ENCODE measurements around the gene RPL39.
"Not testable (repeated sequence)": the region's sequence is repeated elsewhere in the genome, so short reads cannot be mapped to it uniquely, and the experiment has no call there.

RPL39 gene

GRCh38 chrX:119801253-119802221 lies 10.1 kb upstream of the RPL39 start:
- Histone ChIP-seq H3K9me3 (ENCODE audit: control insufficient read depth, insufficient read depth, low read depth, low read length) (peaks cover 8% of the 10 kb centered on the region), H3K36me3 (ENCODE audit: control insufficient read depth, insufficient read depth, low read length) (no peaks in the 10 kb centered on the region)

GRCh38 chrX:119790977-119791436 lies 423 bp downstream of the RPL39 start:
- peaks cover 6% of the 10 kb centered on the region; the same call in 1 of the 2 replicates for H3K9me3 ChIP-seq (ENCODE audit: control insufficient read depth, insufficient read depth, low read depth, low read length)
- no peaks in the 10 kb centered on the region for H3K4me1 ChIP-seq (ENCODE audit: control insufficient read depth, insufficient read depth, low read length)
- peaks cover 42% of the 10 kb centered on the region for H3K36me3 ChIP-seq (ENCODE audit: control insufficient read depth, insufficient read depth, low read length)
- no peaks in the 10 kb centered on the region for H3K27me3 ChIP-seq (ENCODE audit: control insufficient read depth, insufficient read depth, low read length)
- peak overlapping the region; percentile 96 for H3K27ac ChIP-seq (ENCODE audit: low read depth, low read length)
- H3K4me3 ChIP-seq (ENCODE audit: low read depth, low read length) = peak overlapping the region; percentile 96
- H3K9ac ChIP-seq (ENCODE audit: low read length) = peak overlapping the region; percentile 96

More at GRCh38 chrX:119801253-119802221, 10.1 kb upstream of the RPL39 start:
- Histone ChIP-seq H3K9ac (ENCODE audit: low read length) (no peak overlapping the region), H3K4me3 (ENCODE audit: low read depth, low read length) (no peak overlapping the region), H3K4me1 (ENCODE audit: control insufficient read depth, insufficient read depth, low read length) (no peaks in the 10 kb centered on the region), H3K27me3 (ENCODE audit: control insufficient read depth, insufficient read depth, low read length) (no peaks in the 10 kb centered on the region), H3K27ac (ENCODE audit: low read depth, low read length) (no peak overlapping the region)

- H3K4me3 ChIP-seq (ENCODE audit: low read depth, low read length) = no peak overlapping the region
- no peak overlapping the region for H3K27ac ChIP-seq (ENCODE audit: low read depth, low read length)
- H3K36me3 ChIP-seq (ENCODE audit: control insufficient read depth, insufficient read depth, low read length) = peaks cover 77% of the 10 kb centered on the region
- H3K4me1 ChIP-seq (ENCODE audit: control insufficient read depth, insufficient read depth, low read length) = no peaks in the 10 kb centered on the region
- H3K27me3 ChIP-seq (ENCODE audit: control insufficient read depth, insufficient read depth, low read length) = no peaks in the 10 kb centered on the region
- H3K9ac ChIP-seq (ENCODE audit: low read length) = no peak overlapping the region
- H3K9me3 ChIP-seq (ENCODE audit: control insufficient read depth, insufficient read depth, low read depth, low read length) = peaks cover 4% of the 10 kb centered on the region; the same call in 1 of the 2 replicates
Observed at GRCh38 chrX:119784747-119785446, 6.5 kb downstream of the RPL39 start.

GRCh38 chrX:119783026-119783425 lies 8.4 kb downstream of the RPL39 start:
- no peaks in the 10 kb centered on the region for H3K27me3 ChIP-seq (ENCODE audit: control insufficient read depth, insufficient read depth, low read length)
- H3K9me3 ChIP-seq (ENCODE audit: control insufficient read depth, insufficient read depth, low read depth, low read length) = peaks cover 2% of the 10 kb centered on the region; the same call in 1 of the 2 replicates
- no peaks in the 10 kb centered on the region for H3K4me1 ChIP-seq (ENCODE audit: control insufficient read depth, insufficient read depth, low read length)
- H3K27ac ChIP-seq (ENCODE audit: low read depth, low read length) = no peak overlapping the region
- no peak overlapping the region for H3K4me3 ChIP-seq (ENCODE audit: low read depth, low read length)
- H3K9ac ChIP-seq (ENCODE audit: low read length) = no peak overlapping the region
- H3K36me3 ChIP-seq (ENCODE audit: control insufficient read depth, insufficient read depth, low read length) = peaks cover 61% of the 10 kb centered on the region

GRCh38 chrX:119778829-119779228 lies 12.6 kb downstream of the RPL39 start:
- Histone ChIP-seq H3K27me3 (ENCODE audit: control insufficient read depth, insufficient read depth, low read length) (no peaks in the 10 kb centered on the region), H3K4me3 (ENCODE audit: low read depth, low read length) (no peak overlapping the region), H3K9ac (ENCODE audit: low read length) (no peak overlapping the region), H3K36me3 (ENCODE audit: control insufficient read depth, insufficient read depth, low read length) (peaks cover 27% of the 10 kb centered on the region), H3K27ac (ENCODE audit: low read depth, low read length) (no peak overlapping the region), H3K4me1 (ENCODE audit: control insufficient read depth, insufficient read depth, low read length) (no peaks in the 10 kb centered on the region), H3K9me3 (ENCODE audit: control insufficient read depth, insufficient read depth, low read depth, low read length) (peaks cover 7% of the 10 kb centered on the region; the same call in 1 of the 2 replicates)

- Histone ChIP-seq H3K4me1 (ENCODE audit: control insufficient read depth, insufficient read depth, low read length) (no peaks in the 10 kb centered on the region), H3K4me3 (ENCODE audit: low read depth, low read length) (no peak overlapping the region), H3K9me3 (ENCODE audit: control insufficient read depth, insufficient read depth, low read depth, low read length) (peaks cover 7% of the 10 kb centered on the region; the same call in 1 of the 2 replicates), H3K36me3 (ENCODE audit: control insufficient read depth, insufficient read depth, low read length) (peaks cover 5% of the 10 kb centered on the region; the same call in 1 of the 2 replicates), H3K27ac (ENCODE audit: low read depth, low read length) (no peak overlapping the region), H3K9ac (ENCODE audit: low read length) (no peak overlapping the region), H3K27me3 (ENCODE audit: control insufficient read depth, insufficient read depth, low read length) (no peaks in the 10 kb centered on the region)
Observed at GRCh38 chrX:119775517-119776238, 15.8 kb downstream of the RPL39 start.

GRCh38 chrX:119769388-119769787 lies 22.0 kb downstream of the RPL39 start:
- not testable (repeated sequence) for H3K27me3 ChIP-seq (ENCODE audit: control insufficient read depth, insufficient read depth, low read length); H3K4me3 ChIP-seq (ENCODE audit: low read depth, low read length); H3K4me1 ChIP-seq (ENCODE audit: control insufficient read depth, insufficient read depth, low read length); H3K9me3 ChIP-seq (ENCODE audit: control insufficient read depth, insufficient read depth, low read depth, low read length); H3K36me3 ChIP-seq (ENCODE audit: control insufficient read depth, insufficient read depth, low read length); H3K9ac ChIP-seq (ENCODE audit: low read length); H3K27ac ChIP-seq (ENCODE audit: low read depth, low read length)

GRCh38 chrX:119768436-119768835 lies 23.0 kb downstream of the RPL39 start:
- H3K36me3 ChIP-seq (ENCODE audit: control insufficient read depth, insufficient read depth, low read length); H3K4me1 ChIP-seq (ENCODE audit: control insufficient read depth, insufficient read depth, low read length); H3K27me3 ChIP-seq (ENCODE audit: control insufficient read depth, insufficient read depth, low read length); H3K27ac ChIP-seq (ENCODE audit: low read depth, low read length); H3K9me3 ChIP-seq (ENCODE audit: control insufficient read depth, insufficient read depth, low read depth, low read length); H3K9ac ChIP-seq (ENCODE audit: low read length); H3K4me3 ChIP-seq (ENCODE audit: low read depth, low read length): not testable (repeated sequence)

GRCh38 chrX:119763836-119764387 lies 27.5 kb downstream of the RPL39 start:
- Histone ChIP-seq H3K4me3 (ENCODE audit: low read depth, low read length) (no peak overlapping the region), H3K27me3 (ENCODE audit: control insufficient read depth, insufficient read depth, low read length) (peaks cover 15% of the 10 kb centered on the region), H3K27ac (ENCODE audit: low read depth, low read length) (no peak overlapping the region), H3K9ac (ENCODE audit: low read length) (no peak overlapping the region), H3K9me3 (ENCODE audit: control insufficient read depth, insufficient read depth, low read depth, low read length) (peaks cover 5% of the 10 kb centered on the region; the same call in 1 of the 2 replicates), H3K4me1 (ENCODE audit: control insufficient read depth, insufficient read depth, low read length) (peaks cover 17% of the 10 kb centered on the region), H3K36me3 (ENCODE audit: control insufficient read depth, insufficient read depth, low read length) (no peaks in the 10 kb centered on the region)

GRCh38 chrX:119763181-119763580 lies 28.2 kb downstream of the RPL39 start:
- no peak overlapping the region for H3K27ac ChIP-seq (ENCODE audit: low read depth, low read length)
- peaks cover 20% of the 10 kb centered on the region for H3K27me3 ChIP-seq (ENCODE audit: control insufficient read depth, insufficient read depth, low read length)
- peaks cover 17% of the 10 kb centered on the region for H3K4me1 ChIP-seq (ENCODE audit: control insufficient read depth, insufficient read depth, low read length)
- H3K9me3 ChIP-seq (ENCODE audit: control insufficient read depth, insufficient read depth, low read depth, low read length) = peaks cover 5% of the 10 kb centered on the region; the same call in 1 of the 2 replicates
- no peak overlapping the region for H3K9ac ChIP-seq (ENCODE audit: low read length)
- no peak overlapping the region for H3K4me3 ChIP-seq (ENCODE audit: low read depth, low read length)
- no peaks in the 10 kb centered on the region for H3K36me3 ChIP-seq (ENCODE audit: control insufficient read depth, insufficient read depth, low read length)
